Uterus (tissue), 4 donors: ENCODE data around the gene IVNS1ABP. TPM values are rescaled to one million over a fixed set of nuclear protein-coding genes. Genes with fewer than 3 reads are reported as not detected.

Source experiments
- DNase-seq, 2 donors: peaks; one replicate each; pipeline ENCODE4 v3.0.0-alpha.2; 2019 to 2020
- H3K27ac ChIP-seq, 2 donors: fragments of 200-600 bp; sonication (generic); 1 replicate in 1 of 2; 2 replicates in 1 of 2; pipeline ENCODE4 v1.5.1; 2016 to 2018
- H3K27me3 ChIP-seq, 2 donors: fragments of 200-600 bp; sonication (generic); one replicate each; pipeline ENCODE4 v1.5.1; 2018 to 2019; ENCODE audit warnings: control low read depth in 1 of 2
- H3K36me3 ChIP-seq, 2 donors: fragments of 200-600 bp; sonication (generic); one replicate each; pipeline ENCODE4 v1.5.1; 2019; ENCODE audit warnings: control low read depth in 1 of 2
- H3K4me1 ChIP-seq, 2 donors: fragments of 200-600 bp; sonication (generic); one replicate each; pipeline ENCODE4 v1.5.1; 2018 to 2019; ENCODE audit warnings: control low read depth in 1 of 2
- H3K4me3 ChIP-seq, 2 donors: fragments of 200-600 bp; sonication (generic); 1 replicate in 1 of 2; 2 replicates in 1 of 2; pipeline ENCODE4 v1.5.1; 2018 to 2019; ENCODE audit warnings: mild to moderate bottlenecking in 1 of 2
- H3K9me3 ChIP-seq, 2 donors: fragments of 200-600 bp; sonication (generic); one replicate each; pipeline ENCODE4 v1.5.1; 2019; ENCODE audit warnings: control low read depth in 1 of 2
- CTCF ChIP-seq, 4 experiments: fragments of 200-600 bp in 2 of 4; fragments of 450-650 bp in 2 of 4; sonication (generic) in 2 of 4; IDR thresholded peaks; one replicate each; pipeline ENCODE4 v1.5.1; 2016 to 2019; ENCODE audit warnings: antibody characterized with exemption in 4 of 4, mild to moderate bottlenecking in 2 of 4, moderate library complexity in 1 of 4
- POLR2A ChIP-seq, 2 donors: fragments of 450-650 bp; IDR thresholded peaks; one replicate each; pipeline ENCODE4 v1.6.1; 2016; ENCODE audit warnings: antibody characterized with exemption in 2 of 2, mild to moderate bottlenecking in 1 of 2, moderate library complexity in 1 of 2
- intact Hi-C: fragments of 100-400 bp; cut with DNase I; formaldehyde crosslinking; loops from one replicate; pipeline ENCODE4 v1.15.1; 2023; ENCODE audit warnings: low total_unique reads
- total RNA-seq, 4 donors: library from RNA; depleted of rRNA in 3 of 4; stranded (reverse); fragments of >200 nt in 3 of 4; gene quantifications; one replicate each; pipeline versions ENCODE4 v1.1.0 to v1.2.4, GENCODE V29; 2014 to 2023
- donor health status: DM: yes; HTN: yes; CAD: no.

IVNS1ABP gene
- total RNA-seq, 4 donors from 2014 or later: 28.8 to 113 (median 39.4) TPM

GRCh38 chr1:185358957-185359356 lies 41.9 kb upstream of the IVNS1ABP start:
- intact Hi-C loops: no loop called here

GRCh38 chr1:185355947-185356346 lies 38.9 kb upstream of the IVNS1ABP start:
- intact Hi-C loops: no loop called here
- Histone ChIP-seq H3K9me3 (no peaks in the 10 kb centered on the region), H3K4me3 (no peak overlapping the region), H3K27me3 (no peaks in the 10 kb centered on the region), H3K27ac (no peak overlapping the region), H3K36me3 (no peaks in the 10 kb centered on the region), H3K4me1 (no peaks in the 10 kb centered on the region)
- no peak for DNase-seq
- TF ChIP-seq CTCF (IDR thresholded peaks at IDR 0.05) (no peak), POLR2A (IDR thresholded peaks at IDR 0.05) (no peak)

More at GRCh38 chr1:185358957-185359356, 41.9 kb upstream of the IVNS1ABP start:
- no peak overlapping the region for H3K4me3 ChIP-seq
- no peaks in the 10 kb centered on the region for H3K27me3 ChIP-seq
- H3K27ac ChIP-seq: no peak overlapping the region
- no peak for DNase-seq
- H3K36me3 ChIP-seq: no peaks in the 10 kb centered on the region
- H3K9me3 ChIP-seq: no peaks in the 10 kb centered on the region
- TF ChIP-seq CTCF (IDR thresholded peaks at IDR 0.05) (no peak), POLR2A (IDR thresholded peaks at IDR 0.05) (no peak)
- no peaks in the 10 kb centered on the region for H3K4me1 ChIP-seq

- H3K9me3 ChIP-seq: no peaks in the 10 kb centered on the region
- H3K4me3 ChIP-seq: no peak overlapping the region
- no peaks in the 10 kb centered on the region for H3K4me1 ChIP-seq
- H3K36me3 ChIP-seq: no peaks in the 10 kb centered on the region
- no peak overlapping the region for H3K27ac ChIP-seq
- TF ChIP-seq CTCF (IDR thresholded peaks at IDR 0.05) (no peak), POLR2A (IDR thresholded peaks at IDR 0.05) (no peak)
- DNase-seq: no peak
- no peaks in the 10 kb centered on the region for H3K27me3 ChIP-seq
- intact Hi-C loops: no loop called here
These were observed 36.1 kb upstream of the IVNS1ABP start for GRCh38 chr1:185353124-185353523.

GRCh38 chr1:185351734-185352466 lies 34.9 kb upstream of the IVNS1ABP start:
- Histone ChIP-seq H3K36me3 (no peaks in the 10 kb centered on the region), H3K27ac (no peak overlapping the region), H3K4me3 (no peak overlapping the region), H3K27me3 (no peaks in the 10 kb centered on the region), H3K9me3 (no peaks in the 10 kb centered on the region), H3K4me1 (no peaks in the 10 kb centered on the region)
- TF ChIP-seq POLR2A (IDR thresholded peaks at IDR 0.05) (no peak), CTCF (IDR thresholded peaks at IDR 0.05) (no peak)
- no peak for DNase-seq
- intact Hi-C loops: no loop called here

- intact Hi-C loops: no loop called here
- TF ChIP-seq POLR2A (IDR thresholded peaks at IDR 0.05) (no peak), CTCF (IDR thresholded peaks at IDR 0.05) (no peak)
- Histone ChIP-seq H3K9me3 (no peaks in the 10 kb centered on the region), H3K4me1 (no peaks in the 10 kb centered on the region), H3K27me3 (no peaks in the 10 kb centered on the region), H3K4me3 (no peak overlapping the region), H3K27ac (no peak overlapping the region), H3K36me3 (no peaks in the 10 kb centered on the region)
- no peak for DNase-seq
These were observed 33.0 kb upstream of the IVNS1ABP start for GRCh38 chr1:185350027-185350442.
